ENCODE results near the gene MIAT.

Gene MIAT

GRCh38 chr22:26631282-26631681 is 26.1 kb upstream of the MIAT start:
- H3K27ac ChIP-seq = no peak overlapping the region
- no peak for DNase-seq (ENCODE audit: low read depth, low spot score)

GRCh38 chr22:26632422-26633155 is 24.8 kb upstream of the MIAT start:
- no peak overlapping the region for H3K27ac ChIP-seq
- no peak for DNase-seq (ENCODE audit: low read depth, low spot score)

DNA sequence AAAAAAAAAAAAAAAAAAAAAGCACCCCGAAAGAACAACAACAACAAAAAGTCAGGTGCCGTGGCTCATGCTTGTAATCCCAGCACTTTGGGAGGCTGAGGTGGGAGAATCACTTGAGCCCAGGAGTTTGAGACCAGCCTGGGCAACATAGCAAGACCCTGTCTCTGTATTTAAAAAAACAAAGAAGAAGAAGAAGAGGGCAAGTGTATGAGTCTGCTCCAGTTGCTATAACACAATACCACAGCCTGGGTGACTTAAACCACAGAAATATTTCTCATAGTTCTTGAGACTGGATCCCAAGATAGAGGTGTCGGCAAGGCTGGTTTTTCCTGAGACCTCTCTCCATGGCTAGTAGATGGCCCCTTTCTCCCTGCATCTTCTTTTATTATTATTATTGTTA is 23.2 kb upstream of the MIAT start:
- no peak for DNase-seq (ENCODE audit: low read depth, low spot score)
- H3K27ac ChIP-seq = no peak overlapping the region

DNA sequence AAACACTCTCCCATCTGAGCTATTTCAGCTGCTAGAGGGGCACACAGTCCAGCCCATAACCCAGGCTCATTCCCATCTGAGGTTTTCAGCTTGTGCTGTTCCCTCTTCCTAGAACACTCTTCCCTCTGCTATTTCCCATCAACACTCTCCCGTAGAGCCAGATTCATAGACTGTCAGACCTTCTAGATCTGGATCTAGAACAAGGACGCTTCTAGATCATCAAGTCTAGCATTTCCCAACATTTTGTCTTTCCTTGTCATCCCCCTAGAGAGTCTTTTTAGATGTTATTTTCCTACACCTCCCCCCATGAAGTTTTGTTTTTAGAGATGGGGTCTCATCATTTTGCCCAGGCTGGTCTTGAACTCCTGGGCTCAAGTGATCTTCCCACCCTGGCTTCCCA is 22.3 kb upstream of the MIAT start:
- DNase-seq (ENCODE audit: low read depth, low spot score) = no peak
- H3K27ac ChIP-seq = no peak overlapping the region

DNA sequence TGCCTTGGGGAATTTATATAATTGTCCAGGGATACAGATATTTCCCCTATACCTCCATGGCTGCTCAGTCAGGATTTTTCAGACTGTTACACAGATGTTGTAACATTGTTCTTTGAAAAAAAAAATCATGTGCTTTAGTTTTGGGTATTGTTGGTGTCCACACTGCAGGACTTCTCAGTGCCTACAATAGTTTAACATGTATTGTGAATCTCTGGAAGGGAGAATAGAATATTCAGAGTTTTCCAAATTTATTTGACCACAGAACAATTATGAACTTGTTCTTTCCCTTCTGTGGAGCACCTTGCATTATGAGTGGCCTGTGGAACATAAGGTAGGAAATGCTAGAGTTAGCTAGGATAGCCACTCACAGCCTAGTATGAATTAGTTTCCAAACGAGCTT is 21.1 kb upstream of the MIAT start:
- no peak overlapping the region for H3K27ac ChIP-seq
- no peak for DNase-seq (ENCODE audit: low read depth, low spot score)

GRCh38 chr22:26642465-26643417 is 14.6 kb upstream of the MIAT start:
- H3K27ac ChIP-seq = no peak overlapping the region
- no peak for DNase-seq (ENCODE audit: low read depth, low spot score)

- DNase-seq (ENCODE audit: low read depth, low spot score) = no peak
- no peak overlapping the region for H3K27ac ChIP-seq
These were observed 13.8 kb upstream of the MIAT start for GRCh38 chr22:26643418-26644100.

- no peak for DNase-seq (ENCODE audit: low read depth, low spot score)
- no peak overlapping the region for H3K27ac ChIP-seq
These were observed 11.2 kb upstream of the MIAT start for GRCh38 chr22:26646158-26646557.

DNA sequence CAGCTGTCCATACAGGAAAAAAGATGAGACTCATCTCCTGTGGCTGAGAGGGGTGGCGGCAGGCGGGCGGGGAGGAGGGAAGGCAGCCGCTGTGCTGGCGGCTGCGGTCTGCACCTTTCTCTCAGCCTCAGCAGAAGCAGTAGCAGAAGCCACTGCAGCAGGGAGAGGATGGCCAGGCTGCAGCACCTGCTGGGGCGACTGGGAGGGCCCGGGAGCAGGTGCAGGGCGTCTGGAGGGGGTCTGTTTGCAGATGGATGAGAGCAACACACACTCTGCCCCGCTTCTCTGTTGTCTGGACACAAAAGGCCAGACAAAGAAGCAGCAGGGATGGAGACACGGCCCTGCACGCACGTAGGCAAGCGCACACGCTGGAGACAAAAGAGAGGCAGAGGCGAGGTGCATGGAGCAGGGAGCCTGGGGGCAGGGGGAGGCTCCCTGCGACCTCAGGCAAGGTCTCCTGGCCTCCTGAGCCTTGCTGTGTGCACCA is 9.3 kb upstream of the MIAT start:
- H3K27ac ChIP-seq = no peak overlapping the region
- DNase-seq (ENCODE audit: low read depth, low spot score) = no peak

GRCh38 chr22:26648528-26649388 is 8.6 kb upstream of the MIAT start:
- no peak for DNase-seq (ENCODE audit: low read depth, low spot score)
- no peak overlapping the region for H3K27ac ChIP-seq

DNA sequence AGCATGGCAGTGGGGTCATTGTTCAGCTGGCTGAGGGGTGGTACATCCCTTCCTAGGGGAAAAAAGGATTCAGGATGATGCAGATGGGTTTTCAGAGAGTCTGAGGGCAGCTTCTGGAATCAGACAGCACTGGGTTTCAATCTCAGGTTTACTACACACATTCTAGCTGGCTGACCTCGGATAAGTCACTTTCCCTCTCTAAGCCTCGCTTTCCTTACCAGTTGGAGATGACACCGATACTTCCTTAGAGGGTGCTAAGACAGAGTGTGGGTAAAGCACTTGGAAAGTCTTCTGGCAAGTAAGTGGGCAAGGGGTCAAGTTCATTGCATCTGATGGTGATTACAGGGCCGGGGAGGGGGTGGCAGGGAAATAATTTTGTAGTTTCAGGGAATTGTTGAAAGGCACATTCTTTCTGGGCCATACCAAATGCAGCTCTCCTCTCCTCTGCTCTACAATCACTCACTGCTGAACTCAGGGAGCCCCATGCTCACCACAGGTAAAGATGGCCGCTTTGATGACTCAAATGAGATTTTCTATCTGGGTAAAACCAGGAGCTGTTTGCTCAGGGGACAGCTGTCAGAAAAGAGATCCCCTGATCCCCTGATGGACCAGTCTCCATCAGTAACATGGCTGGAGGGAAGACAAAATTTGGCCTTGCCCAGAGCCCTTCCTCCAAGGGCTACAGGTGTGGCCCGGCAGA is 6.5 kb upstream of the MIAT start:
- H3K27ac ChIP-seq = no peak overlapping the region
- DNase-seq (ENCODE audit: low read depth, low spot score) = no peak

- H3K27ac ChIP-seq = no peak overlapping the region
- no peak for DNase-seq (ENCODE audit: low read depth, low spot score)
These were observed 5.6 kb upstream of the MIAT start for GRCh38 chr22:26651815-26652214.

DNA sequence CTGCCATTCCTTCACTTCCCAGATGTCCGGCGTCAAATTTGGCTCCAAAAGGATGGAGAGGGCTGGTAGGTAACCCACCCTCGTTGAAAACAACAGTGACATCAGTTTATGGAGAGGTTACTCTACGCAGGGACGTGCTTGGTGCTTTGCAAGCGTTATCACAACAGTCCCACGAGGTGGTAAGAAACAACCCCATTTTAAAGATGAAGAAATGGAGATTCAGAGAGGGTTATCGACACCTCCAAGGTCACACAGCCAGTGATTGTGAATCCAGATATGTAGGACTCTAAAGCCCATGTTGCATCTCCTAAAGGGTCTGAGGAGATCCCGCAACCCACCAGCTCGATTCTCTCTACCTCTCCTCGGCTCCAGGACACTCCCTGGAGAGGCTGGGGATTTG is 773 bp downstream of the MIAT start:
- DNase-seq (ENCODE audit: low read depth, low spot score) = no peak
- no peak overlapping the region for H3K27ac ChIP-seq

- H3K27ac ChIP-seq = no peak overlapping the region
- DNase-seq (ENCODE audit: low read depth, low spot score) = peak; percentile 83
These were observed 1.5 kb downstream of the MIAT start for GRCh38 chr22:26658671-26659478.

- DNase-seq (ENCODE audit: low read depth, low spot score) = no peak
- no peak overlapping the region for H3K27ac ChIP-seq
These were observed 3.0 kb downstream of the MIAT start for GRCh38 chr22:26660356-26660755.

- no peak for DNase-seq (ENCODE audit: low read depth, low spot score)
These were observed 3.7 kb downstream of the MIAT start for GRCh38 chr22:26660961-26661578.

GRCh38 chr22:26662160-26662559 is 4.8 kb downstream of the MIAT start:
- no peak for DNase-seq (ENCODE audit: low read depth, low spot score)
- no peak overlapping the region for H3K27ac ChIP-seq

More at GRCh38 chr22:26660961-26661578, 3.7 kb downstream of the MIAT start:
- no peak overlapping the region for H3K27ac ChIP-seq

DNA sequence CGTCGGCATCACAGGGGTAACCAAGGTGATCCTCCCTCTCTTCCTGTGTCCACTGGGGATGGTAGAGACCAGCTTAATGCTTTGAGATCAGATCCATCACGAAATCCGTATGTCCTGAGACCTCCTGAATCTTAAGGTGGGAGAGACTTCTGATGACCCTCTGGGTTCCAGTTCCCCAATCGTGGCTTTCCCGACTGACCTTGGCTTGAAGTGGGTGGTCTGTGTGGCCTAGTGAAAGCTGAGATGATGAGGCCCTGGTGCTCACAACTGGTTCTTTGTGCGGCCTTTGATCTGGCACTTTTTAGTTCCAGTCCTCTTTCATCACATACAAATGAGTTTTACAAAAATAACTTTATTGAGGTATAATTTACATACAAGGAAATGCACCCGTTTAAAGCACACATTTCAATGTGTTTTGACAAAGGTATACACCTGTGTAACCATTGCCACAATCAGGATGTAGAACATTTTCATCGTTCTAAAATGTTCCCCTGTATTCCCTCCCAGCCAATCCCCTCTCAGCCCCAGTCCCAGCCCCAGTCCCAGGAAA is 6.1 kb downstream of the MIAT start:
- no peak overlapping the region for H3K27ac ChIP-seq
- DNase-seq (ENCODE audit: low read depth, low spot score) = no peak

Measured in epithelial cell of prostate (primary cell).